Stimulated activated CD8-positive, alpha-beta memory T cell treated with anti-CD3 and anti-CD28 coated beads, Interleukin-7, amount 100 ng/mL, for 4 hours (primary cell): ENCODE measurements around the gene KAT8.

Experiments
- DNase-seq, 2 donors: peaks; one replicate each; pipeline ENCODE4 v3.0.0-alpha.2; 2020; ENCODE audit warnings: low read depth in 2 of 2

Gene KAT8

GRCh38 chr16:31117384-31118222, at the start of gene KAT8:
TSS of gene KAT8 (plus strand) at chr16:31117664. CDS start at chr16:31117682, 18 bp downstream.
- DNase-seq, result peak; percentile 96

GRCh38 chr16:31071861-31072260, 45.6 kb upstream of the KAT8 start:
- no peak for DNase-seq

- no peak for DNase-seq
These were observed 44.8 kb upstream of the KAT8 start for GRCh38 chr16:31072540-31073141.

- peak; percentile 74 to 82 for DNase-seq
These were observed 44.1 kb upstream of the KAT8 start for GRCh38 chr16:31073142-31073969.

- DNase-seq, result peak; percentile 98
These were observed 43.3 kb upstream of the KAT8 start, which contains the start of the genes ZNF646 and ZNF668 for GRCh38 chr16:31073970-31074813. TSS of gene ZNF646 (plus strand) at chr16:31074422. CDS start at chr16:31076325, 1,903 bp downstream. TSS of gene ZNF668 (minus strand) at chr16:31074240. CDS start at chr16:31064459, 9,781 bp downstream.

GRCh38 chr16:31074814-31075183, 42.7 kb upstream of the KAT8 start:
- no peak for DNase-seq

- no peak for DNase-seq
These were observed 41.1 kb upstream of the KAT8 start for GRCh38 chr16:31076319-31076718.

GRCh38 chr16:31077024-31077423, 40.4 kb upstream of the KAT8 start:
- no peak for DNase-seq

GRCh38 chr16:31077592-31078396, 39.7 kb upstream of the KAT8 start:
- DNase-seq, result no peak

GRCh38 chr16:31078597-31079341, 38.7 kb upstream of the KAT8 start:
- DNase-seq, result no peak

- DNase-seq, result no peak
These were observed 38.0 kb upstream of the KAT8 start for GRCh38 chr16:31079342-31079944.

- DNase-seq, result no peak
These were observed 37.3 kb upstream of the KAT8 start for GRCh38 chr16:31080035-31080629.

GRCh38 chr16:31080756-31081419, 36.6 kb upstream of the KAT8 start:
- no peak for DNase-seq

- no peak for DNase-seq
These were observed 35.8 kb upstream of the KAT8 start for GRCh38 chr16:31081428-31082351.

GRCh38 chr16:31082368-31083045, 35.0 kb upstream of the KAT8 start:
- no peak for DNase-seq

GRCh38 chr16:31083081-31083480, 34.4 kb upstream of the KAT8 start:
- DNase-seq, result no peak

GRCh38 chr16:31083556-31083955, 33.9 kb upstream of the KAT8 start:
- DNase-seq, result no peak
